Kidney epithelial cell (primary cell): Measurements from ENCODE around the gene ITPKB. TPM values are rescaled to one million over a fixed set of nuclear protein-coding genes. Genes with fewer than 3 reads are reported as not detected.
"Not testable (repeated sequence)": the region's sequence is repeated elsewhere in the genome, so short reads cannot be mapped to it uniquely, and the experiment has no call there.

Experiments used
- DNase-seq: peaks from one replicate; pipeline ENCODE4 v3.0.0-alpha.2; 2010; ENCODE audit warnings: low read depth
- H3K27me3 ChIP-seq: 2 replicates; pipeline ENCODE4 v1.6.0; 2011; ENCODE audit warnings: low read length; ENCODE audit not compliant: control insufficient read depth, insufficient read depth
- H3K36me3 ChIP-seq: 2 replicates; pipeline ENCODE4 v1.5.1; 2011; ENCODE audit warnings: low read length; ENCODE audit not compliant: control insufficient read depth, insufficient read depth
- H3K4me3 ChIP-seq: 2 replicates; pipeline ENCODE4 v1.5.1; 2011; ENCODE audit warnings: low read depth, mild to moderate bottlenecking, control low read depth, low read length
- total RNA-seq: library from RNA; depleted of rRNA; stranded (reverse); fragments of >200 nt; gene quantifications from 2 replicates; pipeline ENCODE4 v1.2.3, GENCODE V29; 2015
- TF ChIP-seq, protein P1 (sequence below): IDR thresholded peaks from 2 replicates; pipeline ENCODE4 v1.5.1; 2011; ENCODE audit warnings: mild to moderate bottlenecking, moderate library complexity, low read length, control low read depth, inconsistent platforms; ENCODE audit not compliant: insufficient read depth, poor library complexity, severe bottlenecking

The ITPKB gene
- total RNA-seq, 1 donor from 2014 or later = 11.7 TPM

GRCh38 chr1:226617109-226617508, 122.0 kb downstream of the ITPKB start:
- Histone ChIP-seq H3K4me3 (no peak overlapping the region), H3K36me3 (no peaks in the 10 kb centered on the region), H3K27me3 (peaks cover 2% of the 10 kb centered on the region)
- TF ChIP-seq, protein P1, sequence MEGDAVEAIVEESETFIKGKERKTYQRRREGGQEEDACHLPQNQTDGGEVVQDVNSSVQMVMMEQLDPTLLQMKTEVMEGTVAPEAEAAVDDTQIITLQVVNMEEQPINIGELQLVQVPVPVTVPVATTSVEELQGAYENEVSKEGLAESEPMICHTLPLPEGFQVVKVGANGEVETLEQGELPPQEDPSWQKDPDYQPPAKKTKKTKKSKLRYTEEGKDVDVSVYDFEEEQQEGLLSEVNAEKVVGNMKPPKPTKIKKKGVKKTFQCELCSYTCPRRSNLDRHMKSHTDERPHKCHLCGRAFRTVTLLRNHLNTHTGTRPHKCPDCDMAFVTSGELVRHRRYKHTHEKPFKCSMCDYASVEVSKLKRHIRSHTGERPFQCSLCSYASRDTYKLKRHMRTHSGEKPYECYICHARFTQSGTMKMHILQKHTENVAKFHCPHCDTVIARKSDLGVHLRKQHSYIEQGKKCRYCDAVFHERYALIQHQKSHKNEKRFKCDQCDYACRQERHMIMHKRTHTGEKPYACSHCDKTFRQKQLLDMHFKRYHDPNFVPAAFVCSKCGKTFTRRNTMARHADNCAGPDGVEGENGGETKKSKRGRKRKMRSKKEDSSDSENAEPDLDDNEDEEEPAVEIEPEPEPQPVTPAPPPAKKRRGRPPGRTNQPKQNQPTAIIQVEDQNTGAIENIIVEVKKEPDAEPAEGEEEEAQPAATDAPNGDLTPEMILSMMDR = no peak
- no peak for DNase-seq

DNA sequence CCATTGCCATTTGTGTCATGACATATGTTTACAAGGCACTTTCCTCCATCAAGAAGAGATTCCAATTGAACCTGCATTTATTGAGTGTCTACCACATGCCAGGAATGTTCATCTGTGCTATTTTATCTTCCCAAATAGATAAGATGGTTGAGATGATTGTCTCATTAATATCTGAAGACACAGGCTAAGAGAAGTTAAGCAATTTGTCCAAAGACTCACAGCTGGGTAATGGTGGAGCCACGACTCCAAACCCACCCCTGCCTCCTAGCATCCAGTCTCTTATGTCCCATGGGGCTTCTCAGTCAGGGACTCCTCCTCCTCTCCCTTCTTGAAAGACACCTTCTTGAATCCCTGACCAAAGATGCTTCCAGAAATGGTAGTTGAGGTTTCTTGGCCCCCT, 122.4 kb downstream of the ITPKB start:
- Histone ChIP-seq H3K4me3 (no peak overlapping the region), H3K36me3 (no peaks in the 10 kb centered on the region), H3K27me3 (peaks cover 2% of the 10 kb centered on the region)
- no peak for DNase-seq
- TF ChIP-seq, protein P1 = no peak

- no peaks in the 10 kb centered on the region for H3K36me3 ChIP-seq
- TF ChIP-seq, protein P1 = no peak
- no peak overlapping the region for H3K4me3 ChIP-seq
Measured at GRCh38 chr1:226615876-226616275, 123.2 kb downstream of the ITPKB start.

GRCh38 chr1:226611980-226612379, 127.1 kb downstream of the ITPKB start:
- not testable (repeated sequence) for DNase-seq, H3K27me3 ChIP-seq, H3K36me3 ChIP-seq, H3K4me3 ChIP-seq

More at GRCh38 chr1:226615876-226616275, 123.2 kb downstream of the ITPKB start:
- no peak for DNase-seq
- H3K27me3 ChIP-seq = peaks cover 2% of the 10 kb centered on the region

DNA sequence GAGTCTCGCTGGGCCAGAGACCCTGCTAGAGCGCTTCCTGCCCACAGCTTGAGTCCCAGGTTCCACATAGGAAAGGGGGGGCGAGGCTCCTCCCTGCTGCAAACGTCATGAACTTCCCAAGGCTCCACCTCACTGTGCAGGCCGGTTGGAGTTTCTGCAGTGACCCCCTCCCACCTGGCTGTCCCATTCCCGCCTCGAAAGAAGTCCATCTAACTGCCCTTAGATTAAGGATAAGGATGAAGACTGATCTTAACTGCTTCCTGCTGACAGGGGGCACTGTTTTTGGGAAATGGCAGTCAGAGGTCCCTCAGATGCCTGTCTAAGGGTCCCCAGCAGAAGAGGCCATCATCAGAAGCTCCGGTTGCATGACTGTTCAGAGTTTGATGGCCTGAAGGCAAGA, 127.8 kb downstream of the ITPKB start:
- TF ChIP-seq, protein P1 = no peak
- DNase-seq = no peak

GRCh38 chr1:226610671-226611070, 128.4 kb downstream of the ITPKB start:
- H3K27me3 ChIP-seq = peaks cover 6% of the 10 kb centered on the region
- no peaks in the 10 kb centered on the region for H3K36me3 ChIP-seq
- TF ChIP-seq, protein P1 = no peak
- no peak overlapping the region for H3K4me3 ChIP-seq
- DNase-seq = no peak

More for the DNA sequence above, 127.8 kb downstream of the ITPKB start:
- Histone ChIP-seq H3K36me3 (no peaks in the 10 kb centered on the region), H3K4me3 (no peak overlapping the region), H3K27me3 (peaks cover 6% of the 10 kb centered on the region)
